IMR-90 (cell line): ENCODE results near the gene CEP95.

ENCODE experiments used
- BHLHE40 ChIP-seq: fragments of 150-350 bp; IDR thresholded peaks from 2 replicates; pipeline ENCODE4 v1.6.1; 2016; ENCODE audit warnings: mild to moderate bottlenecking, low read depth, low read length
- CEBPB ChIP-seq: IDR thresholded peaks from 2 replicates; pipeline ENCODE4 v1.6.1; 2012; ENCODE audit warnings: low read depth, low read length, improper control_type of control experiment
- CHD1 ChIP-seq: IDR thresholded peaks from 2 replicates; pipeline ENCODE4 v1.6.1; 2012; ENCODE audit warnings: low read depth, low read length, improper control_type of control experiment
- MAFK ChIP-seq: IDR thresholded peaks from 2 replicates; pipeline ENCODE4 v1.6.1; 2012; ENCODE audit warnings: low read depth, low read length, improper control_type of control experiment
- MXI1 ChIP-seq: IDR thresholded peaks from 2 replicates; pipeline ENCODE4 v1.6.1; 2012; ENCODE audit warnings: low read depth, mild to moderate bottlenecking, low read length, moderate library complexity, borderline replicate concordance
- NFE2L2 ChIP-seq: fragments of 150-350 bp; IDR thresholded peaks from 2 replicates; pipeline ENCODE4 v1.6.1; 2016; ENCODE audit warnings: low read depth, mild to moderate bottlenecking, low read length
- POLR2A ChIP-seq: IDR thresholded peaks from 2 replicates; pipeline ENCODE4 v1.6.1; 2012; ENCODE audit warnings: mild to moderate bottlenecking, low read depth, low read length
- RFX5 ChIP-seq: IDR thresholded peaks from 2 replicates; pipeline ENCODE4 v1.8.0; 2012; ENCODE audit warnings: low read depth, mild to moderate bottlenecking, low read length, moderate library complexity
- SMC3 ChIP-seq: fragments of 150-350 bp; IDR thresholded peaks from 2 replicates; pipeline ENCODE4 v1.6.1; 2016; ENCODE audit warnings: low read depth, mild to moderate bottlenecking, antibody characterized with exemption, low read length, moderate library complexity
- TF ChIP-seq, protein P1 (sequence below): conservative IDR thresholded peaks from 2 replicates; pipeline ENCODE4 v1.5.1; 2012; ENCODE audit warnings: mild to moderate bottlenecking, low read depth, low read length, improper control_type of control experiment

- TF ChIP-seq CHD1 (peak; percentile 97), POLR2A (no peak), MXI1 (peak; percentile 60; the same call in 1 of the 2 replicates), SMC3 (no peak), BHLHE40 (no peak), RFX5 (no peak), CEBPB (no peak), MAFK (no peak), NFE2L2 (no peak)
- TF ChIP-seq, protein P1, sequence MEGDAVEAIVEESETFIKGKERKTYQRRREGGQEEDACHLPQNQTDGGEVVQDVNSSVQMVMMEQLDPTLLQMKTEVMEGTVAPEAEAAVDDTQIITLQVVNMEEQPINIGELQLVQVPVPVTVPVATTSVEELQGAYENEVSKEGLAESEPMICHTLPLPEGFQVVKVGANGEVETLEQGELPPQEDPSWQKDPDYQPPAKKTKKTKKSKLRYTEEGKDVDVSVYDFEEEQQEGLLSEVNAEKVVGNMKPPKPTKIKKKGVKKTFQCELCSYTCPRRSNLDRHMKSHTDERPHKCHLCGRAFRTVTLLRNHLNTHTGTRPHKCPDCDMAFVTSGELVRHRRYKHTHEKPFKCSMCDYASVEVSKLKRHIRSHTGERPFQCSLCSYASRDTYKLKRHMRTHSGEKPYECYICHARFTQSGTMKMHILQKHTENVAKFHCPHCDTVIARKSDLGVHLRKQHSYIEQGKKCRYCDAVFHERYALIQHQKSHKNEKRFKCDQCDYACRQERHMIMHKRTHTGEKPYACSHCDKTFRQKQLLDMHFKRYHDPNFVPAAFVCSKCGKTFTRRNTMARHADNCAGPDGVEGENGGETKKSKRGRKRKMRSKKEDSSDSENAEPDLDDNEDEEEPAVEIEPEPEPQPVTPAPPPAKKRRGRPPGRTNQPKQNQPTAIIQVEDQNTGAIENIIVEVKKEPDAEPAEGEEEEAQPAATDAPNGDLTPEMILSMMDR: no peak
These were observed 1.2 kb upstream of the CEP95 start for GRCh38 chr17:64505340-64506200.
